CD4-positive, CD25-positive, alpha-beta regulatory T cell (primary cell): ENCODE results near the gene LECT2. TPM values are rescaled to one million over a fixed set of nuclear protein-coding genes. Genes with fewer than 3 reads are reported as not detected.

Experiments used
- ATAC-seq, 2 donors: fragments of 150-1000 bp; cut with Tn5 transposase; one replicate each; pipeline ENCODE4 v1.10.0; 2021; ENCODE audit warnings: low read depth in 2 of 2, moderate number of reproducible peaks in 2 of 2, moderate library complexity in 1 of 2
- DNase-seq, 3 donors: peaks; one replicate each; pipeline versions ENCODE4 v3.0.0 to v3.0.0-alpha.2; 2012 to 2022; ENCODE audit warnings: mixed read lengths in 1 of 3
- H3K27ac ChIP-seq: one replicate; pipeline ENCODE4 v1.7.0; 2013; ENCODE audit warnings: mild to moderate bottlenecking, low read length; ENCODE audit not compliant: insufficient read depth, poor library complexity, severe bottlenecking
- H3K27me3 ChIP-seq: one replicate; pipeline ENCODE4 v1.7.0; 2013; ENCODE audit warnings: low read length; ENCODE audit not compliant: control insufficient read depth, insufficient read depth
- H3K36me3 ChIP-seq: one replicate; pipeline ENCODE4 v1.7.0; 2013; ENCODE audit warnings: mild to moderate bottlenecking, low read length, moderate library complexity; ENCODE audit not compliant: control insufficient read depth, insufficient read depth
- H3K4me1 ChIP-seq: 2 replicates; pipeline ENCODE4 v1.7.0; 2013; ENCODE audit warnings: mild to moderate bottlenecking, low read length; ENCODE audit not compliant: insufficient read depth, control insufficient read depth, poor library complexity, severe bottlenecking
- H3K4me3 ChIP-seq: one replicate; pipeline ENCODE4 v1.7.0; 2013; ENCODE audit warnings: low read depth, mild to moderate bottlenecking, low read length, moderate library complexity
- H3K9me3 ChIP-seq, 2 experiments: 1 replicate in 1 of 2; 2 replicates in 1 of 2; pipeline ENCODE4 v1.7.0; 2013; ENCODE audit warnings: low read length in 2 of 2, mild to moderate bottlenecking in 1 of 2, moderate library complexity in 1 of 2; ENCODE audit not compliant: control insufficient read depth in 2 of 2
- H3K27ac Mint-ChIP-seq, 3 donors: one replicate each; pipeline ENCODE4 v1.8.0; 2020 to 2022; ENCODE audit warnings: mild to moderate bottlenecking in 3 of 3, mixed read lengths in 3 of 3, moderate library complexity in 2 of 3
- H3K27me3 Mint-ChIP-seq: one replicate; pipeline ENCODE4 v1.8.0; 2022; ENCODE audit warnings: mild to moderate bottlenecking, mixed read lengths
- H3K36me3 Mint-ChIP-seq: one replicate; pipeline ENCODE4 v1.8.0; 2020; ENCODE audit warnings: mixed read lengths
- H3K4me1 Mint-ChIP-seq, 4 donors: one replicate each; pipeline ENCODE4 v1.8.0; 2020 to 2022; ENCODE audit warnings: mixed read lengths in 4 of 4, mild to moderate bottlenecking in 1 of 4
- H3K4me3 Mint-ChIP-seq, 4 donors: one replicate each; pipeline ENCODE4 v1.8.0; 2020 to 2022; ENCODE audit warnings: mild to moderate bottlenecking in 4 of 4, mixed read lengths in 4 of 4, moderate library complexity in 3 of 4
- H3K9me3 Mint-ChIP-seq, 7 donors: one replicate each; pipeline ENCODE4 v1.8.0; 2020 to 2022; ENCODE audit warnings: mixed read lengths in 7 of 7, mild to moderate bottlenecking in 3 of 7, moderate library complexity in 2 of 7
- polyA plus RNA-seq, 4 donors: library from polyadenylated mRNA; unstranded; fragments of 300-500 nt; fragmentation: Illumina TruSeq; gene quantifications; one replicate each; pipeline ENCODE4 v1.2.3, GENCODE V29; 2021
- total RNA-seq: library from RNA; stranded (reverse); gene quantifications from one replicate; pipeline ENCODE4 v1.2.3, GENCODE V29; 2022

Gene LECT2
- total and polyA plus RNA-seq, 5 donors from 2014 or later = not detected

DNA sequence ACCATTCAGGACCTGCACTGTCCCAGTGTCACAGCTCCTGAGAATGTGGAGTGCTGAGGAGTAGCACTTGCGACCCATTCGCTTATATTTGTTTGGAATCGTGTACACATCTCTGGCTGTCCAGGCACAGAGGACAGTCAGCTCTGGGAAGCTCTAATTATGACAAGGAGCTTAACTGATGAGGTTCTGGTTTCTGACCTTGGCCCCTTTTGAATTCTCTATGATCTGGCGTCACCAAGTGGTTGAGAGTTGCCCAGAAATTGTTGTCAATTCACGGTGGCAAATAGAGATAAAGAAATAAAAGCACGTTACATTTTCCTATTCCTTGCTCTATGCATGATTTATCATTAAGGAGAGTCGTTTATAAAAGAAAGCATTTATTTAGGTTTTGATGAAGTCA lies 34.9 kb upstream of the LECT2 start:
- Mint-ChIP-seq H3K27me3 (peaks cover 28% of the 10 kb centered on the region), H3K9me3 (peaks cover 0 to 3% (median 0%) of the 10 kb centered on the region in 7 donors), H3K27ac (no peak overlapping the region), H3K4me3 (no peak overlapping the region), H3K36me3 (no peaks in the 10 kb centered on the region), H3K4me1 (no peaks in the 10 kb centered on the region)
- Histone ChIP-seq H3K9me3 (no peaks in the 10 kb centered on the region), H3K27me3 (no peaks in the 10 kb centered on the region), H3K4me3 (no peak overlapping the region), H3K4me1 (no peaks in the 10 kb centered on the region), H3K36me3 (no peaks in the 10 kb centered on the region), H3K27ac (no peak overlapping the region)
- no peak for DNase-seq
- no peak for ATAC-seq

DNA sequence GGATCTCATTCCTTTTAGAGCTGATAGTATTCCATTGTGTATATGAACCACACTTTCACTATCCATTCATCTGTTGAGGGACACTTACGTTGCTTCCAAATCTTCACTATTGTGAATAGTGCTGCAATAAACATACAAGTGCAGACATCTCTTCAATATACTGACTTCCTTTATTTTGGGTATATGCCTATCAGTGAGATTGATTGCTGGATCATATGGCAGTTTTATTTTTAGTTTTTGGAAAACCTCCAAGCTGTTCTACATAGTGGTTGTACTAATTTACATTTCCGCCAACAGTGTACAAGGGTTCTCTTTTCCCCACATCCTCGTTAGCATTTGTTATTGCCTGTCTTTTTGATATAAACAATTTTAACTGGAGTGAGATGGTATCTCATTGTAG lies 33.8 kb upstream of the LECT2 start:
- DNase-seq (no peak), ATAC-seq (no peak)
- Mint-ChIP-seq H3K27ac (no peak overlapping the region), H3K9me3 (peaks cover 0 to 3% (median 0%) of the 10 kb centered on the region in 7 donors), H3K27me3 (peaks cover 21% of the 10 kb centered on the region), H3K4me1 (no peaks in the 10 kb centered on the region), H3K36me3 (no peaks in the 10 kb centered on the region), H3K4me3 (no peak overlapping the region)
- Histone ChIP-seq H3K9me3 (no peaks in the 10 kb centered on the region), H3K4me3 (no peak overlapping the region), H3K4me1 (no peaks in the 10 kb centered on the region), H3K27me3 (no peaks in the 10 kb centered on the region), H3K36me3 (no peaks in the 10 kb centered on the region), H3K27ac (no peak overlapping the region)

DNA sequence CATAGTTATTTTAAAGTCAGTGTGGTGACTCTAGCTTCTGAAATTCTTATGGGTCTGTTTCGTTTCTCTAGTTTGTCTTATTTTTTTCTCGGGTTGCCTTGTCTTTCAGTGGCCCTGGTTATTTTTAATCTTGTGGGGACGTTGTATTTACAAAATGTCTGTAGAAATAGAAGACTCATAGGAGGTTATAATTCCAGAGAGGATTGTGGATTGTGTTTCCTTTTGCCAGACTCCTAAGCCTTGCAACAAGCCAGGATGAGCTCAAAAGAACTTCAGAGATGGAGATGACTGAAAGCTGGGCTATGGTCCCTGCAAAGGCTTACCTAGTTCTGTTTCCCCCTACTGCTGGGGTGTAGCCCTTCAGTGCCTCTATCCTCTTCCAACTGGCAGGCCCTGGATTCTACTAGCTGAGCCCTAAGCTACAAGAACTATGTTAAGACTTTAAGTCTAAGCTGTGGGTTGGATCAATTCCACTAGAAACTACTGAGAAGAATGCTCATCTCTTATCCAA lies 32.2 kb upstream of the LECT2 start:
- no peak overlapping the region for H3K4me3 ChIP-seq
- H3K4me1 ChIP-seq = no peaks in the 10 kb centered on the region
- Mint-ChIP-seq H3K27me3 (peaks cover 21% of the 10 kb centered on the region), H3K4me3 (no peak overlapping the region), H3K27ac (no peak overlapping the region), H3K9me3 (peaks cover 0 to 3% (median 0%) of the 10 kb centered on the region in 7 donors), H3K36me3 (no peaks in the 10 kb centered on the region), H3K4me1 (no peaks in the 10 kb centered on the region)
- H3K9me3 ChIP-seq = no peaks in the 10 kb centered on the region
- H3K27me3 ChIP-seq = no peaks in the 10 kb centered on the region
- no peak for DNase-seq
- no peaks in the 10 kb centered on the region for H3K36me3 ChIP-seq
- H3K27ac ChIP-seq = no peak overlapping the region
- ATAC-seq = no peak

DNA sequence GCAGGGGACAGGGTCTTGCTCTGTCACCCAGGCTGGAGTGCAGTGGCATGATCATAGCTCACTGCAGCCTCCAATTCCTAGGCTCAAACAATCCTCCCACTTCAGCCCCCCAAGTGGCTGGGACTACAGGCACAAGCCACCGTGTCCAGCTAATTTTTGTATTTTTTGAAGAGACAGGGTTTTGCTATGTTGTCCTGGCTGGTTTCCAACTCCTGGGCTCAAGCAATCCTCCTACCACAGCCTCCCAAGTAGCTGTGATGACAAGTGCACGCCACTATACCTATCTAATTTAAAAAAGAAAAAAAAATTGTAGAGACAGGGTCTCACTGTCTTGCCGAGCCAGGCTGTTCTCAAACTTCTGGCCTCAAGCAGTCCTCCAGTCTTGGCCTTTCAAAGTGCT lies 31.6 kb upstream of the LECT2 start:
- ATAC-seq (no peak), DNase-seq (no peak)
- Histone ChIP-seq H3K36me3 (no peaks in the 10 kb centered on the region), H3K27ac (no peak overlapping the region), H3K4me3 (no peak overlapping the region), H3K9me3 (no peaks in the 10 kb centered on the region), H3K27me3 (peaks cover under 1% of the 10 kb centered on the region), H3K4me1 (no peaks in the 10 kb centered on the region)
- peaks cover 0 to 2% (median 0%) of the 10 kb centered on the region in 7 donors for H3K9me3 Mint-ChIP-seq
- no peaks in the 10 kb centered on the region for H3K4me1 Mint-ChIP-seq
- H3K36me3 Mint-ChIP-seq = no peaks in the 10 kb centered on the region
- H3K27ac Mint-ChIP-seq = no peak overlapping the region
- H3K27me3 Mint-ChIP-seq = peaks cover 21% of the 10 kb centered on the region
- H3K4me3 Mint-ChIP-seq = no peak overlapping the region

DNA sequence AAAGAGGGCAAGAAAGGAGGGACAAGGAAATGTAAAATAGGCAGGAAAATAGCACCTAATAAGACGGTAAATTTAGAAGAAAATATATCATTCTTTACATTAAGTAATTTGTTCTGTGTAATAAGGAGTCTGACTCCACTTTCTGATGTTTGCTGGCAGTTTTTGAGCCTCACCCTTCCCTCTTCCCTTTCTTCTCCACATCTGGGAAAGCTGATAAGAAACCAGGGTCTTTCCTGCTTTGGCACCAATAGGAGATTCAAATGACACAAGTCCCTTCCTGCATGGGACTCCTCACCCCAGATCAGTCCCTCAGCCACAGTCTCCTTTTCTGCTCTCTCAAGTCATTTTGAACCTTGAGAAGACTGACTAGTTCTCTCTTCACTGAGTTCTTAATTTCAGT lies 31.2 kb upstream of the LECT2 start:
- no peak for DNase-seq
- Histone ChIP-seq H3K27me3 (peaks cover 1% of the 10 kb centered on the region), H3K4me1 (no peaks in the 10 kb centered on the region), H3K9me3 (no peaks in the 10 kb centered on the region), H3K4me3 (no peak overlapping the region), H3K27ac (no peak overlapping the region), H3K36me3 (no peaks in the 10 kb centered on the region)
- Mint-ChIP-seq H3K9me3 (no peaks in the 10 kb centered on the region), H3K27ac (no peak overlapping the region), H3K27me3 (peaks cover 21% of the 10 kb centered on the region), H3K36me3 (no peaks in the 10 kb centered on the region), H3K4me3 (no peak overlapping the region), H3K4me1 (no peaks in the 10 kb centered on the region)
- ATAC-seq = no peak

DNA sequence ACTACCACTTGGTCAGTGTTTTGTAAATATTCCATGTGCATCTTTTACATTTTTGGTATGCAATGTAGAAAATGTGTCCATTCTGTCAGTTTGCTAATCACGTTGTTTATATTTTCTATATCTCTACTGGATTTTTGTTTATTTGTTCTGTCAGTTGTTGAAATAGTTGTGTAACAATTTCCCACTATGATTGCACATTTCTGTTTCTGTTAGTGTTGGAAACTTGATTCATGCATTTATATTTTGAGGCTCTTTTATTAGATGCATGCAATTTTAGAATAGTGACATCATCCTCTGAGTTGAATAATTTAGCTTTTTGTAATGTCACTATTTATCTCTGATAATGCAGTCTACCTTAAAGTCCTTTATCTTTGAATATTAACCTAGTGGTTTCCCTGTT lies 25.8 kb upstream of the LECT2 start:
- peaks cover 13% of the 10 kb centered on the region for H3K27me3 ChIP-seq
- H3K36me3 ChIP-seq = no peaks in the 10 kb centered on the region
- no peak overlapping the region for H3K27ac ChIP-seq
- Mint-ChIP-seq H3K36me3 (no peaks in the 10 kb centered on the region), H3K4me1 (no peaks in the 10 kb centered on the region), H3K27me3 (peaks cover 29% of the 10 kb centered on the region), H3K27ac (no peak overlapping the region), H3K4me3 (no peak overlapping the region), H3K9me3 (peaks cover 0 to 3% (median 0%) of the 10 kb centered on the region in 7 donors)
- ATAC-seq (no peak), DNase-seq (no peak)
- H3K4me3 ChIP-seq = no peak overlapping the region
- no peaks in the 10 kb centered on the region for H3K9me3 ChIP-seq
- no peaks in the 10 kb centered on the region for H3K4me1 ChIP-seq

DNA sequence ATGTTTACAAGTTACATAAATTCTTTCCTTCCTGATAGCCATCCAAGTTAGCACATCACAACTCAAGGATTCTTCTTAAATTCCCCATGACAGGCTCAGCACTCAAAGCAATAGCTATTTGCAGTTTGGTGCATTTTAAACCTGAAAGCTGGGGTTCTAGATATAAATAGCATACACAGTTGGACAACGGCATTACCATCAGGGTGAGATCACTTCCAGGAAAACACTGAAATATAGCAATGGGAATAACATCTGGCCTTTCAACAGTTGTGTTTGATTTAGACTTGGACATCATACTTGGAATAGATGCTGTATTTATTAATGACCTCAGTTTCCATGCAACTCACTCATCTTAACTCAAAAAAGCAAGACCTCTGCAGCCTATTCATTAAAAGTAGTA lies 24.7 kb upstream of the LECT2 start:
- DNase-seq (no peak), ATAC-seq (no peak)
- Mint-ChIP-seq H3K27me3 (peaks cover 29% of the 10 kb centered on the region), H3K9me3 (peaks cover 0 to 3% (median 0%) of the 10 kb centered on the region in 7 donors), H3K4me3 (no peak overlapping the region), H3K36me3 (no peaks in the 10 kb centered on the region), H3K27ac (peak overlapping the region in 1 of 3 donors; percentile 18), H3K4me1 (no peaks in the 10 kb centered on the region)
- Histone ChIP-seq H3K4me1 (no peaks in the 10 kb centered on the region), H3K27ac (no peak overlapping the region), H3K4me3 (no peak overlapping the region), H3K36me3 (no peaks in the 10 kb centered on the region), H3K9me3 (no peaks in the 10 kb centered on the region), H3K27me3 (peaks cover 13% of the 10 kb centered on the region)

DNA sequence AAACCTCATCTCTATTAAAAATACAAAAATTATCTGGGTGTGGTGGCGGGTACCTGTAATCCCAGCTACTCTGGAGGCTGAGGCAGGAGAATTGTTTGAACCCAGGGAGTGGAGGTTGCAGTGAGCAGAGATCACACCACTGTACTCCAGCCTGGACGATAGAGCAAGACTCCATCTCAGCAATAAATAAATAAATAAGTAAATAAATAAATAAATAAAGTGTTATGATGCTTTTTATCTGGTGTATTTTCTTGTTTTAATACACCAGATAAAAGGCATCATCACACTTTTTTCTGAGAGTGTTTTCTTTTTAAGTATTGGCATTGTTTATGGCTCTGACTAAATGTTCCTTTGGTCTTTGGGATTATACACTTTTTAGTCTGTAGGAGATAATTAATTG lies 24.2 kb upstream of the LECT2 start:
- Histone ChIP-seq H3K9me3 (no peaks in the 10 kb centered on the region), H3K36me3 (no peaks in the 10 kb centered on the region), H3K4me3 (no peak overlapping the region), H3K27ac (no peak overlapping the region), H3K4me1 (no peaks in the 10 kb centered on the region), H3K27me3 (peaks cover 13% of the 10 kb centered on the region)
- Mint-ChIP-seq H3K9me3 (peaks cover 0 to 3% (median 0%) of the 10 kb centered on the region in 7 donors), H3K4me1 (no peaks in the 10 kb centered on the region), H3K36me3 (no peaks in the 10 kb centered on the region), H3K27me3 (peaks cover 29% of the 10 kb centered on the region), H3K4me3 (no peak overlapping the region), H3K27ac (no peak overlapping the region)
- no peak for ATAC-seq
- no peak for DNase-seq
